Stimulated activated CD8-positive, alpha-beta memory T cell treated with anti-CD3 and anti-CD28 coated beads, Interleukin-12 subunit alpha, Interleukin-12 subunit beta, amount 100 ng/mL, for 4 hours (primary cell): ENCODE measurements around the gene HDGFL2.

ENCODE experiments used
- DNase-seq: peaks from one replicate; pipeline ENCODE4 v3.0.0-alpha.2; 2020; ENCODE audit warnings: low read depth

HDGFL2 gene

GRCh38 chr19:4499855-4500254 lies 27.8 kb downstream of the HDGFL2 start:
- no peak for DNase-seq

DNA sequence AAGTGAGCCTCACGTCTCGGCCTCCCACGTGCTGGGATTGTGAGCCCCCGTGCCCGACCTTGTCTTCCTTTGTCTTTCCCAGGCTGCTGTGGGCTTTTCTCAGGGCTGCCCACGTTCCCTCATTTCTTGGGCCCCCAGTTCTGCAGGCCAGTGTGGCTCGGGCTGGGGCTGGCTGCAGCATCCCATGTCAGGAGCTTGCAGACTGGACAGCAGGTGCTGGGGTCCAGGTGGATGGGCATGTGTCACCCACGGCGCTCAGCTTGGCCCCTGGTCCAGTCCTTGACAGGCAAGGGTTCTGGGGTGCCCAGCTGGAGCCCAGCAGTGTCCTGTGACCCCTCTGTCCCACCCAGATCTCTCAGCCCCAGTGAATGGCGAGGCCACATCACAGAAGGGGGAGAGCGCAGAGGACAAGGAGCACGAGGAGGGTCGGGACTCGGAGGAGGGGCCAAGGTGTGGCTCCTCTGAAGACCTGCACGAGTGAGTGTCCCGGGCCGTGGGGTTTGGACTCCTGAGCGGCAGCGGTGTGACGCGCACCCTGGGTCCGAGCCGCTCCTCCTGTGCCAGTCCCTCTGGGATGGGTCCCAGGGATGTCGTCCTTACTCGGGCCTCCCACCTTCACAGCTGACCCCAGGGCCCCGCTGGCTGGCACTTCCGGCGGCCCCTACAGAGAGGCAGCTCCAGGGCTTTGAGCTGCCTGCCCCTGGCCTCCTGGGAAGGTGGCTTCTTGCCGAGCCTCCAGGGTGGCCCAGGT lies 28.9 kb downstream of the HDGFL2 start:
- DNase-seq = no peak

GRCh38 chr19:4501691-4502090 lies 29.6 kb downstream of the HDGFL2 start:
- no peak for DNase-seq

DNA sequence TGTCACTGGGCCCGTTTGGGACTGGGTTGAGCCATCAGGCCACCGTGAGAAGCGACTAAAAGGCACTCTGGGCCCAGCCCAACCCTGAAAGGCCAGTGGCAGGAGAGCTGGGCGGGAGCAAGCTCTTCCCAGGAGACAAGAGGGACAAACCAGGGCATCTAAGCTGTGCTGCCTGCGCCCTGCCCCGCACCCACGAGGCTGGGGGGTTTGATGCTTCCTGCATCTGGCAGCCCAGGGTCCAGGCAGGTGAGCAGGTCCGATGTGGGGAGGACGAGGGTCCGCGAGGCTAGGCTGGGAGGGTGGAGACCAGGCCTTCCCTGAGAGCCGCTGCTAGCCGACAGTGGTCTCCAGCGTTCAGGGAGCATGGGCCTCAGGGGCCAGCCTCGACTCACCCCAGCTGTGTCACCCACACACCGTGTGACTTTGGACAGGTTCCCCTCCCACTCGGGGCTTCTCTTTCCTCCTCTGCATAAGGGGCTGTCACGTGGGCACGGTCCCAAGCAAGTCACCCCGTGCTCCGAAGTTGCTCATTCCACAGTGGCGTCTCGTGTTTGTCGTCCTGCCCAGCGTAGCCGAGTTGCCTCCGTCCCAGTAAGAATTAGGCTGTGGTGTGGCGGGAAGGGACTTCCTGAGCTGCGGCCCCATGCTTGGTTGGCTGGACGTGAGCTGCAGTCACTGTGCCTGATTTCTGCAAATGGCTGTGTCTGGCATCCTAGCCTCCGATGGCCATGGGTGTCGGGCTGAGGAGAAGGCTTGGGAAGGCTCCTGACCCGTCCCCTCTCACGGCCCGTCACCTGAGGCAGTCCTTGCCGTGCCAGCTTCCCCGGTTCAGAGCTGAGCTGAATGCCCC lies 30.4 kb downstream of the HDGFL2 start:
- no peak for DNase-seq

DNA sequence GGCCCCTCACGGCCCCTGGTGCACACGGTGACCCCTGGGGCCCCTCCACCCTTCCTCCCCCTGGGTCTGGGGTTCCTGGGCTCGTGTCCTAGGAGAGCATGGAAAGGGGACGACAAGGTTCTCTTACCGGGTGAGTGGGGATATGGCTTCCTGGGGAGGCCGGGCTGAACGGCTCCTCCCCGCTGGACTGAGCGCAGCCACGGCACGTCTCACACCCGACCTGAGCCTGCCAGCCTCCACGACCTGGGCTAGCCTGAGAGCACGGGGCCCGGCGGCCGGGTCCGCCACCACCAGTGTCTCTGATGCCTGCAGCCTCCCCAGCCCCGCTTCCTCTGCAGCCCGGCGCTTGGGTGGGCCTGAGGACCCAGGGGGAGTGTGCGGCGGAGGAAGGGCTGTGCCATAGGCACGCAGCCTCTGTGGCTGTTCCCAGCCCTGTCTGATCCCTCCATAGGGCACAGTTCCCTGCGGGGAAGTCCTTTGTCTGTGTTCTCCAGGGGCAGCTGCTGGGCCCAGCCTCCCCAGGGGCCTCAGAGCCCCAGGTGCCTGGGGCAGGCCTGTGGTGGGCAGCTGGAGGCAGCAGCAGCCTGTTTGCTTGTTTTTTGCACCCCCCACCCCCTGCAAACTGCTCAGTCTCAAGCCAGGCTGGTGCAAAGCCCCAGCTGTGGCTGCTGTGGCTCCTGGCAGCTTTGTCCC lies 31.2 kb downstream of the HDGFL2 start:
- no peak for DNase-seq

GRCh38 chr19:4503825-4504170 lies 31.7 kb downstream of the HDGFL2 start:
- DNase-seq = no peak

- no peak for DNase-seq
Observed at GRCh38 chr19:4504297-4504701, 32.2 kb downstream of the HDGFL2 start.

DNA sequence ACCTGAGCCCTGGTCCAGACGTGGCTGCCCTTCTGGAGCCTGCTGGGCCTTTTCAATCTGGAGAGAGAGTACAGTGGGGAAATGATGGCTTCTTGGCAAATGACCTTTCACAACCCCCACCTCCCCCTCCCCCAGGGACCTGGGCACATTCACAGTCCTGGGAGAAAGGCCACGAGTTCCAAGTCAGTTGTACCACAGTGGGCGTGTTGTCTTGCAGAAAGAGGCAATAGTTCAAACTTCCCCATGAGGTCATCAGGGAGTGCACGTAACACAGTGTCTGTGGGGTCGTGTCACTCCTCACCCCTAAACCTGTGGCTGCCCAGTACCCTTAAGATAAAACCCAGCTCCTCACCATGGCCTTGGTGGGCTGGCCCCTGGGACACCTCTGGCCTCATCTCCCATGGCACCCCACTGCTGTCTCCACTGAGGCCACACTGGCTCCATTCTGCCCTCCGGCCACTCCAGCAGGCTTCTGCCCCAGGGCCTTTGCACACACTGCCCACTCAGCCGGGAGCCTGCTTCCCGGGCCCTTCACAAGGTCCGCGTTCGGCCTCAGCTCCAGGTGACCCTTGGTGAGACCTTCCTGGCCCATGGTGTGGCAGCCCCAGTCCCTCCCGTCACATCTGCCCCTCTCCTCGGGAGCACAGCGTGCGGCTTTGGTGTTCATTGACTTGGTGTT lies 32.9 kb downstream of the HDGFL2 start:
- no peak for DNase-seq

- DNase-seq = no peak
Observed at GRCh38 chr19:4505570-4506448, 33.7 kb downstream of the HDGFL2 start.

DNA sequence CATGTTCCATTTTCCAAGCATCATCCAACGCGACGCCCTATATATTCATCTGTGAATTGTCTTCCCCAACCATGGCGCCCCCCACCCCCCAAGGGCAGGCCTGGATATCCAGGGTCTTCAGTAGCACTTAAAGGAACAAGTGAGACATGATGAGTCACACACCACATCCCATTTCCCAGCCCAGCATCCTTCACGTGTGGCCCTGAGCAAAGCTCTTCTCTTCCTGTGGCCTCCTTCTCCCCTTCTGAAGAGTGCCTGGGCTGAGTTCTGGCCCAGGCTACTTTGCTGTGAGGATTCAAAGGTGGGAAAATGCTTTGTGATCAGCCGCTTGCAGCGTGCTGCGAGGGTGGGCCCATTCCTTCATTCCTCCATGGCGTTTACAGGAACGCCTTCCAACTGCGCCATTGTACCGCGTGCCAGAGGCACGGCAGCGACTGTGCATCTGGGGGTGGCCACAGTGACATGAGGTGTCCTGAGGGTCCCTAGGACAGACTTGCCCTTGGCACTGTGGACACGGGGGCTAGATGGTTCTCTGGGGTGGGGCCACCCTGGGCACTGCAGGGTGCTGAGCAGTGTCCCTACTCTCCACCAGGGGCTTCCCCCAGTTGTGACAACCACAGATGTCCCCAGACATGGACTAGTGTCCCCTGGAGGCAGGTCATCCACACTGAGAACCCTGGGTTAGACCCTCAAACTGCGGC lies 34.5 kb downstream of the HDGFL2 start:
- DNase-seq = no peak

GRCh38 chr19:4507150-4507452 lies 35.0 kb downstream of the HDGFL2 start:
- DNase-seq = no peak

- DNase-seq = no peak
Observed at GRCh38 chr19:4507804-4508203, 35.7 kb downstream of the HDGFL2 start.

GRCh38 chr19:4508698-4509097 lies 36.6 kb downstream of the HDGFL2 start:
- DNase-seq = no peak

GRCh38 chr19:4510435-4511255 lies 38.5 kb downstream of the HDGFL2 start:
- DNase-seq = no peak

GRCh38 chr19:4511300-4512054 lies 39.4 kb downstream of the HDGFL2 start:
- no peak for DNase-seq

- DNase-seq = no peak
Observed at GRCh38 chr19:4512070-4512469, 40.0 kb downstream of the HDGFL2 start.

- no peak for DNase-seq
Observed at GRCh38 chr19:4513248-4513647, 41.2 kb downstream of the HDGFL2 start.

DNA sequence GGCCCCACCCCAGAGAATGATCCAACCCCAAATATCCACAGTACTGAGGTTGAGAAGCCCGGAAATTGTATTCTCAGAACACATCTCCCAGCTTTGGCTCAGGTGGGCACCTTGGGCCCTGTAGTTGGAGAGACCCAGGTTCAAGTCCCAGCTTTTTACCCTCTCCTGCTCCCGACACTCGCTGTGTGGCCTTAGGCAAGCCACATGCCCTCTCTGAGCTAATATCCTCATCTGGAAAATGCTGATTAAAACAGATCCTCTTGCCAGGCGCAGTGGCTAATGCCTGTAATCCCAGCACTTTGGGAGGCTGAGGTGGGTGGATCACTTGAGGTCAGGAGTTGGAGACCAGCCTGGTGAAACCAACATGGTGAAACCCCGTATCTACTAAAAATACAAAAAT lies 43.6 kb downstream of the HDGFL2 start:
- DNase-seq = no peak

DNA sequence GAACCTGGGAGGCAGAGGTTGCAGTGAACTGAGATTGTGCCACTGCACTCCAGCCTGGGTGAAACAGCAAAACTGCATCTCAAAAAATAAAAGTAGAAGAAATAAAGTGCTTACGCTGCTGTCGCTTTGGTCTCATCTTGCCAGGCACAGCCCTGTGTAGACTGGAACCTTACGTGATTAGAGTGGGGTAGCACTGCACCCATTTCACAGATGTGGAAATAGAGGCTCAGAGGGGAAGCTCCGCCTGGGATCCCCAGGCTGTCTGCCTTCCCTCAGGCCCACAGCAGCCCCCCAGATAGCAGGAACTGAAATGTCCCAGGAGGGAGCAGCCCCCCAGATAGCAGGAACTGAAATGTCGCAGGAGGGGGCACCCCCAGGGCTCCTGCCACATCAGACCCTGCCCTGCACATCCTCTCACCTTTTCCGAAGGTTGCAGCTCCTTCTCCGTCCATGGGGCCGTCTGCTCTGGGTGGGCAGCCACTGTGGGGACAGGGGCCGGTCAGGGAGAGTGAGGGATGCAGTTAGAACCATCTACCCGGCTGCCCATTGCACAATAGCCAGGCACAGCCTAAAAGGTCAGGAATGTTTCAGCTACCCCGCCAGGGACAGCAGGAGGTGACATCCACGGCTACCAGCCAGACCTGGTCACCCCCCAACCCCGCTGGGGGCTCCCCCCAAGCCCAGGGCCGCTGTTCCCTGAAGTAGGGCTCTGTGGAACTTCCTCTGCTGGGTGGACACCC lies 44.3 kb downstream of the HDGFL2 start:
- no peak for DNase-seq
